Right lobe of liver (tissue), 4 donors: Measurements from ENCODE around the gene NCK1.

Experiments
- POLR2A ChIP-seq: fragments of 450-650 bp; IDR thresholded peaks from one replicate; pipeline ENCODE4 v1.6.1; 2017; ENCODE audit warnings: antibody characterized with exemption, mild to moderate bottlenecking
- TF ChIP-seq, protein P1 (sequence below), 4 donors: fragments of 200-600 bp in 3 of 4; fragments of 450-650 bp in 1 of 4; IDR thresholded peaks; one replicate each; pipeline versions ENCODE4 v1.5.1 to v1.8.0; 2016 to 2022; ENCODE audit warnings: antibody characterized with exemption in 4 of 4, mild to moderate bottlenecking in 2 of 4
- donor health status: DM: no; HTN: no; CAD: no.
- donor health status: DM: no; HTN: no; CAD: no.
- donor health status: DM: no; HTN: yes; CAD: no.

- no peak for TF ChIP-seq POLR2A
- TF ChIP-seq, protein P1, sequence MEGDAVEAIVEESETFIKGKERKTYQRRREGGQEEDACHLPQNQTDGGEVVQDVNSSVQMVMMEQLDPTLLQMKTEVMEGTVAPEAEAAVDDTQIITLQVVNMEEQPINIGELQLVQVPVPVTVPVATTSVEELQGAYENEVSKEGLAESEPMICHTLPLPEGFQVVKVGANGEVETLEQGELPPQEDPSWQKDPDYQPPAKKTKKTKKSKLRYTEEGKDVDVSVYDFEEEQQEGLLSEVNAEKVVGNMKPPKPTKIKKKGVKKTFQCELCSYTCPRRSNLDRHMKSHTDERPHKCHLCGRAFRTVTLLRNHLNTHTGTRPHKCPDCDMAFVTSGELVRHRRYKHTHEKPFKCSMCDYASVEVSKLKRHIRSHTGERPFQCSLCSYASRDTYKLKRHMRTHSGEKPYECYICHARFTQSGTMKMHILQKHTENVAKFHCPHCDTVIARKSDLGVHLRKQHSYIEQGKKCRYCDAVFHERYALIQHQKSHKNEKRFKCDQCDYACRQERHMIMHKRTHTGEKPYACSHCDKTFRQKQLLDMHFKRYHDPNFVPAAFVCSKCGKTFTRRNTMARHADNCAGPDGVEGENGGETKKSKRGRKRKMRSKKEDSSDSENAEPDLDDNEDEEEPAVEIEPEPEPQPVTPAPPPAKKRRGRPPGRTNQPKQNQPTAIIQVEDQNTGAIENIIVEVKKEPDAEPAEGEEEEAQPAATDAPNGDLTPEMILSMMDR (IDR thresholded peaks at IDR 0.05) = no peak
Observed at GRCh38 chr3:136840252-136840651, 21.8 kb upstream of the NCK1 start.
